Measurements from ENCODE around the gene ALDH7A1.

ALDH7A1 gene

DNA sequence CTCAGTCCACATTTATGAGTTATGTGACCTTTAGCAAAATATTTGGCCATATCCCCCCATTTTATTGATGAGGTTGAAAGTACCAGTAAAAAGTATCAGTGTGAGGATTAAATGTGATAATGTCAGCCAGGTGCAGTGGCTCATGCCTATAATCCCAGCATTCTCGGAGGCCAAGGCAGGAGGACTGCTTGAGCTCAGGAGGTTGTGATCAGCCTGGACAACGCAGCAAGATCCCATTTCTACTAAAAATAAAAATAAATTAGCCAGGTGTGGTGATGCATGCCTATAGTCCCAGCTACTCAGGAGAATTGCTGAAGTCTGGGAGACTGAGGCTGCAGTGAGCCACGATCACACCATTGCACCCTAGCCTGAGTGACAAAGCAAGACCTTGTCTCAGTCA, 100.6 kb downstream of the ALDH7A1 start:
- Mint-ChIP-seq H3K27me3 (no peaks in the 10 kb centered on the region), H3K27ac (no peak overlapping the region), H3K36me3 (ENCODE audit: low read depth) (peaks cover 6% of the 10 kb centered on the region), H3K9me3 (no peaks in the 10 kb centered on the region), H3K4me1 (no peaks in the 10 kb centered on the region), H3K4me3 (no peak overlapping the region)
- ATAC-seq (no peak), DNase-seq (no peak)

DNA sequence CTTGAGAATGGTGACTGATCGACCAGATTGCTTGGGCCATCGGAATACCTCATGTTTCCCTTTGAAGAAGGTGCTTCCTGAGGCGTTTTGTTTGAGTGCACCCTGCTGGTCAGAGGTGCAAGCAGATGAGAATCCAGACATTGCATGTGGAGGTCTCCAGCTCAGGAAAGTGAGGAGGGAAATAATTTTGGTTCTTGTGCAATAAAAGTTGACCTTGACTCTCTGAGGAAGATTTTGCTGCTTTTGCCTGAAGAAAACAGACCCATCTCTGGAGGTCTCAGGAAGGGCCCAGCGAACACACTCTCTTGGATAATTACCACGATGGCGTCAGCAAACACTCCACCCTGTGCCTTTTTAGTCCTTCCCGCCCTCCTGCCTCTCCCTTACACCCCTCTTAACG, 102.1 kb downstream of the ALDH7A1 start:
- no peak overlapping the region for H3K4me3 Mint-ChIP-seq
- ATAC-seq (no peak), DNase-seq (no peak)
- H3K27ac Mint-ChIP-seq, result no peak overlapping the region
- no peaks in the 10 kb centered on the region for H3K4me1 Mint-ChIP-seq
- no peaks in the 10 kb centered on the region for H3K9me3 Mint-ChIP-seq
- peaks cover 7% of the 10 kb centered on the region for H3K36me3 Mint-ChIP-seq (ENCODE audit: low read depth)
- H3K27me3 Mint-ChIP-seq, result no peaks in the 10 kb centered on the region

DNA sequence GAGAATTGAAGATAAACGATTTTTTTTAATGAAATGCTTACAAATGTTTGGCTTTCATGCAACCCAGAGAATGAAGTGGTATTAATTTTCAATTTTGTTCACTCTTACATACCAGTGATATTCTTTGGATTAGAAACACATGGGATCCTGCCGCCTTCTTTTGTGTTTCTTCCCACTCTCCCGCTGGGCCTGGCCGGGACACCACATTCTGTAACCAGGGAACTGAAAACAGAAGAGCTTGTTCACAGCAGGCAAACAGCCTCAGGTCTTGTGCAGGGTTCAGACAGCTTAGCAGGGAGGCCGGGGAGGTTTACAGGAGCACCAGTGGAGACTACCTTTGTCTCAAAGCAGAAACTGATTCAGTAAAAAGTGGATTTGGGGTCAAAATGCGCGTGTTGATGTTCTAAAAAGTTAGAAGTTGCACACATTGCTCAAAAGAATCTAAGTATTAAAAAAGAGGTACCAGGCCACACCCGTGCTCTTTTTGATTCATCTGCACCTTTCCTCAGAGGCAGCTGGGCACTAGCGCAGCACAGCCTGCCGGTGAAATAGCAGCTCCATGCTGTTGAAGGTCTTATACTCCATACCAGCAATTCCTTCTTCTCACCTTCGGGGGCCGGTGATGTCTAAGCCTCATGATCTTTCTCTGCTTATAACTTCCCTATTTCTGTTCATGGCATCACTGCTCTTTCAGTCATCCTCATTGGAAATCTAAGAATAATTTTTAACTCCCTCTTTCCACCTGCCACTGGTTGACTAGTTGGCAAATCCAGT, 104.7 kb downstream of the ALDH7A1 start:
- no peak overlapping the region for H3K27ac Mint-ChIP-seq
- DNase-seq (no peak), ATAC-seq (no peak)
- H3K27me3 Mint-ChIP-seq, result no peaks in the 10 kb centered on the region
- no peaks in the 10 kb centered on the region for H3K4me1 Mint-ChIP-seq
- no peak overlapping the region for H3K4me3 Mint-ChIP-seq
- H3K36me3 Mint-ChIP-seq (ENCODE audit: low read depth), result peaks cover 17% of the 10 kb centered on the region
- H3K9me3 Mint-ChIP-seq, result no peaks in the 10 kb centered on the region

DNA sequence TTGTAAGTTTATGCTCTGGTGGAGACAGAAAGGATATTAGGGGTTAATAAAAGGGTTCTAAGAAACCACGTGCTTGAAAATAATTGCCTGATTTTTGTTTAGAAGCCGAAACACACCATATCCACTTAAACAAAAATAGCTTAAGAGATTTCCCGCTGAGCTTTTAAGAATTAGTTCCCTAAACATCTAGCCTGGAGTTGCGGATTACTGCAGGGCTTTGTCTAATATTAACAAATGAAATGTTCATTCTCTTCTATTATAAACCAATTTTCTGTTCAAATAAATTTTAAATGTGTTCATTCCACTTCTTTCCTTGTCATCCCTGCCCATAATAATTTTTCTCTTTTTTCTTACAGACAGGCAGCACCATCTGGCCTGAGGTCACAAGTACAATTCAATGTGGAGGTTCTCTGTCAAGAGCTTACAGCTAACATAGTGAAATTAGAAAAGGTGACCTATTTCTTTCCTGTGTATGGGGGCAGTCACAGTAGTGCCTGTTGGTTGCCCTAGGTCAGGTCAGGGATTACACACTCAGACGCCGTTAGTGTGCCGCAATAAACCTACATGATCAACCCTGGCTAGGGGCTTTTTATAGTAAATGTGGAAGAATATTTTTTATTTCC, 106.5 kb downstream of the ALDH7A1 start:
- H3K36me3 Mint-ChIP-seq (ENCODE audit: low read depth), result peaks cover 27% of the 10 kb centered on the region
- H3K4me3 Mint-ChIP-seq, result no peak overlapping the region
- ATAC-seq, result no peak
- no peak for DNase-seq
- no peaks in the 10 kb centered on the region for H3K4me1 Mint-ChIP-seq
- H3K9me3 Mint-ChIP-seq, result no peaks in the 10 kb centered on the region
- no peak overlapping the region for H3K27ac Mint-ChIP-seq
- H3K27me3 Mint-ChIP-seq, result no peaks in the 10 kb centered on the region

DNA sequence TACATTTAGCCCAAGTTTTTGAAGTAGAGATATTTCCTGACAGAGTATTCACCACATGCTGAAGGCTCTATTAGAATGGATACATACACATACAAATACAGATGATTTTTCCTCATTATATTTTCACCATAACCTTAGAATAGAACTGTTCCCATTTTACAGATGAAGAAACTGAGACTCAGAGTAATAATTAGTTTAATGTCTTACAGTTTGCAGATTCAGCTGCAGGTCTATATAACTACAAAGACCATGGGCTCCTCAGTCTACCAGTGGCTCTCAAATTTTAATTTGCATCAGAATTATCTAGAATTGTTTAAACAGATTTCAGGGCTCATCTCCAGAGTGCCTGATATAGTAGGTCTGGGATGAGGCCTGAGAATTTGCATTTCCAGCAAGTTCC, 107.4 kb downstream of the ALDH7A1 start:
- H3K27me3 Mint-ChIP-seq, result no peaks in the 10 kb centered on the region
- peaks cover 33% of the 10 kb centered on the region for H3K36me3 Mint-ChIP-seq (ENCODE audit: low read depth)
- no peak overlapping the region for H3K4me3 Mint-ChIP-seq
- H3K27ac Mint-ChIP-seq, result no peak overlapping the region
- no peaks in the 10 kb centered on the region for H3K4me1 Mint-ChIP-seq
- ATAC-seq, result no peak
- DNase-seq, result no peak
- H3K9me3 Mint-ChIP-seq, result no peaks in the 10 kb centered on the region

DNA sequence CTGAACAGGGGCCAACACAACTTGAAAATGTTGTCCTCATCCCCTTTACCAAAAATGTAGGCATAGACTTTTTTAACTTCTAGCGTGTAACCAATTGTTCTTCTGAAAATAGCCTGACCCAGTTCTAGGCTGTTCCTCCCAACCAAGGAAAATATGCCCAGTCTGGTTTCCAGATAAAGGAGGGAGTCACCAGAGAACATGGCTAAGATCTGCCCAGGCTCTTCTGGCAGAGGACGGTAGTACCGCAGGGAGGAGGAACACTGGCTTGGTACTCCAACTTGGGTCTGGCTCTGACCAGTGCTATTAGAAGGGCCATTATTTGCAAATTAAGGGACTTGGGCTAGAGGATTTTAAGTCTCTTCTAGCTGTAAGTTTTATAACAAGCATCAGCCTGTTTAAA, 108.7 kb downstream of the ALDH7A1 start:
- no peak overlapping the region for H3K4me3 Mint-ChIP-seq
- no peak for DNase-seq
- H3K9me3 Mint-ChIP-seq, result no peaks in the 10 kb centered on the region
- H3K36me3 Mint-ChIP-seq (ENCODE audit: low read depth), result peaks cover 31% of the 10 kb centered on the region
- no peaks in the 10 kb centered on the region for H3K27me3 Mint-ChIP-seq
- no peak for ATAC-seq
- H3K27ac Mint-ChIP-seq, result no peak overlapping the region
- H3K4me1 Mint-ChIP-seq, result no peaks in the 10 kb centered on the region

DNA sequence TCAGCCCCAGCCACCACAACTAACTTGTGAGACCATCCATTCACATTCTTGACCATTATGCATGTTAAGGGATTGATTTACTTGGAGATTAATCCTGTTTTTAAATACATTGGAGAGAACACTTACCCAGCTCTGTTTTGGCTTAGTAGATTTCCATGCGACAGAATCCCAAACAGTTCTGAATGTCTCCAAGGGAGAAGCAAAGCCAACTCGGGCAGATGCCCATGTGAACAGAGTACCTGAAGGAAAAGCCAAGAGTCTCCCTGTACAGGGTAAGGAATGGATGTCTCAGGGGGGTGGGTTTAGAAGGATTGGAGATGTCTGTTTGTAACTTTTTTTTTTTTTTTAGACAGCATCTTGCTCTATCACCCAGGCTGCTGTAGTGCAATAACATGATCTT, 110.8 kb downstream of the ALDH7A1 start:
- no peaks in the 10 kb centered on the region for H3K4me1 Mint-ChIP-seq
- no peaks in the 10 kb centered on the region for H3K9me3 Mint-ChIP-seq
- H3K27ac Mint-ChIP-seq, result no peak overlapping the region
- ATAC-seq (no peak), DNase-seq (no peak)
- H3K27me3 Mint-ChIP-seq, result no peaks in the 10 kb centered on the region
- H3K36me3 Mint-ChIP-seq (ENCODE audit: low read depth), result peaks cover 31% of the 10 kb centered on the region
- H3K4me3 Mint-ChIP-seq, result no peak overlapping the region

DNA sequence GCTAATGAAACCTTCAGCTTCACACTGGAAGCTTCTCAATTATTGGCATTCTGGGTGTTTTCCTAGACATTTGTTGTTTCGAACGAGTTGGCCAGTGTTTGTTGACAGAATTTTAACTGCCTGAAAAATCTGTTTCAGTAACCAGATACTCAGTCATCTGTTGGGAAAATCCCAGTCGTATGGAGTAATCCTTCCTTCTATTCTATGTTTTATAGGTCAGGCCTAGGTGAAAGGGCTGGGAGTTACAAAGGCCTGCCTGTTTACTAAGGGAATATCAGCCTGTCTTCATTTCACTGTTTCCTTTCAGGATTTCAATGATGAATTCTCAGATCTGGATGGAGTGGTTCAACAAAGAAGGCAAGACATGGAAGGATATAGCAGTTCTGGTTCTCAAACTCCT, 111.9 kb downstream of the ALDH7A1 start:
- Mint-ChIP-seq H3K36me3 (ENCODE audit: low read depth) (peaks cover 30% of the 10 kb centered on the region), H3K27me3 (no peaks in the 10 kb centered on the region), H3K27ac (no peak overlapping the region), H3K4me1 (no peaks in the 10 kb centered on the region), H3K9me3 (no peaks in the 10 kb centered on the region), H3K4me3 (no peak overlapping the region)
- ATAC-seq (no peak), DNase-seq (no peak)

DNA sequence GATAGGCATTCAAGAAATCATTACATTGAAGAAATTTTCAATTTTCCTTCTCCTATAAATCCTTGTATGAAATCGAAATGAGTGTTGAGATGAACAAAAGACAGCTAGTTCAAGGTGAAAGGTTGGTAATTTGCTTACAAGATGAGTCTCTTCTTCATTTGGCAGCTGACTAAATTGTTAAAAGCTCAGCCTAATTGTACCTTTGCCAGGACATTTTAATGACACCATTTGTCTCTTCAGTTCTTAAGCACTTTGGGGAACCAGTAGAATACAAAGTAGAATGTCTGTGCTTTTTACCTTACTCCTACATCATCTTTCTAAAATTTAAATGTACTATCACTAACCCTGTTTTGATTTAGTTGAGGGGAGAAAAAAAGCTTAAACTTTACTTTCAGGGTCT, 112.4 kb downstream of the ALDH7A1 start:
- H3K36me3 Mint-ChIP-seq (ENCODE audit: low read depth), result peaks cover 30% of the 10 kb centered on the region
- H3K27me3 Mint-ChIP-seq, result no peaks in the 10 kb centered on the region
- no peak overlapping the region for H3K4me3 Mint-ChIP-seq
- ATAC-seq (no peak), DNase-seq (no peak)
- H3K27ac Mint-ChIP-seq, result no peak overlapping the region
- no peaks in the 10 kb centered on the region for H3K9me3 Mint-ChIP-seq
- H3K4me1 Mint-ChIP-seq, result no peaks in the 10 kb centered on the region

DNA sequence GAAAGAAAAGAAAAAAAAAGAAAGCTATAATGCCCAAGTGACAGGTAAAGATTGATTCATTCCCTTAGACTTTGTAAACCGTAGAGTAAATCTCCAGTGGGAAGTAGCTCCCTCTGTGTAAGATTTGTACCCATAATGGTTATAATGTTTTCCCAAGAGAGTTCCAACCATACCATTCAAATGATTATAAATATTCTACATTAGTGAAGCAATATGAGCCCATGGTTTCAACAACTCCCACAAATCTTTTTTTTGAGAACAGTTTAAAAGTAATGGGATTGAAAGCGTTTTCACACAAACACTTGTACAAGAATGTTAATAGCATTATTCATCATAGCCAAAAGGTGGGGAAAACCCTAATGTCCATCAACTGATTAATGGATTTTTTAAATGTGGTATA, 113.8 kb downstream of the ALDH7A1 start:
- H3K4me1 Mint-ChIP-seq, result no peaks in the 10 kb centered on the region
- H3K36me3 Mint-ChIP-seq (ENCODE audit: low read depth), result peaks cover 23% of the 10 kb centered on the region
- ATAC-seq (no peak), DNase-seq (no peak)
- no peaks in the 10 kb centered on the region for H3K9me3 Mint-ChIP-seq
- no peak overlapping the region for H3K27ac Mint-ChIP-seq
- H3K27me3 Mint-ChIP-seq, result no peaks in the 10 kb centered on the region
- H3K4me3 Mint-ChIP-seq, result no peak overlapping the region
